Dermis blood vessel endothelial cell (primary cell): ENCODE data around the gene CDCA4. TPM values are rescaled to one million over a fixed set of nuclear protein-coding genes. Genes with fewer than 3 reads are reported as not detected.

Source experiments
- DNase-seq: peaks from one replicate; pipeline ENCODE4 v3.0.0; 2010
- total RNA-seq: library from RNA; depleted of rRNA; stranded (reverse); fragments of >200 nt; gene quantifications from 2 replicates; pipeline ENCODE4 v1.2.3, GENCODE V29; 2014

The CDCA4 gene
- total RNA-seq, 1 donor from 2014 or later, result 29.8 TPM

- DNase-seq, result no peak
These were observed 34.3 kb downstream of the CDCA4 start for GRCh38 chr14:104986487-104987164.

GRCh38 chr14:104985675-104986486, 35.0 kb downstream of the CDCA4 start, which contains the start of gene CLBA1:
CLBA1 (plus strand) TSS chr14:104985788; CDS start chr14:104986432, 644 bp downstream.
- DNase-seq, result peak; percentile 94

DNA sequence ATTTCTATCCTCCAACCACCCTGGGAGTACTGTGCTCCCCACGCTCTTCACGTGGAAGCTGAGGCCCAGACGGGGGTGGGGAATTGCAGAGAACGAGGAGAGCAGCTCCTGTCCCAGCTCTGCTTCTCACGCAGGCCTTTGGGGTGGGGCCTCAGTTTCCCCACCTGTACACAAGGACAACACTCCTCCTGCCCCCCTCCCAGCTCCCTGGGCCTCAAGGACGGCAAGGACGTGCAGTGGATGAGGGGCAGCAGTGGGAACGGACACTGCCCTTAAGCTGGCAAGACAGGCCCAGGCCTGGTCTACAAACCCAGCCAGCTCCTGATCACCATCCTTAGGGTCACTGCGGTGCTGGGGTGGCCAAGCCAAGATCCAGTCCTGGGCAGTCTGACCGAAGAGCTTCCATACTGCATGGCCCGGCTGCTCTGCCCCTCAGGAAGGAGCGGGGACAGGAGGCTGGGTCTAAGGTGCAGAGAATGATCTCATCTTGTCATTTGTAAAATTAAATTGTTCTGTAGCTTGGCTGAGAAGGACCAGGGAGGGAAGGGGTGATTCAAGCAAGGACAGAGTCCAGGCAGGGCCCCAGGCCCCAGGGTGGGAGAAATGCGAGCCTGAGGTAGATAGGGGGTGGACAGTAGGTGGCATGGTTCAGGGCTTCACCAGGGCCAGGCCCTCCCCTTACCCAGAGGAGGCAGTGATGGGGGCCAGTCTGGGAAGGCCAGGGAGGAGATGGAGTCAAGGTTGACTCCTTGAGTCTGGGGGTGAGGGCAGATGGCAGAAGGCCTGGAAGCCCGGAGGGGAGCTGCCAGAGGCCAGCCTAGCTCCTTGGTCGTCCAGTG, 36.6 kb downstream of the CDCA4 start:
- no peak for DNase-seq

DNA sequence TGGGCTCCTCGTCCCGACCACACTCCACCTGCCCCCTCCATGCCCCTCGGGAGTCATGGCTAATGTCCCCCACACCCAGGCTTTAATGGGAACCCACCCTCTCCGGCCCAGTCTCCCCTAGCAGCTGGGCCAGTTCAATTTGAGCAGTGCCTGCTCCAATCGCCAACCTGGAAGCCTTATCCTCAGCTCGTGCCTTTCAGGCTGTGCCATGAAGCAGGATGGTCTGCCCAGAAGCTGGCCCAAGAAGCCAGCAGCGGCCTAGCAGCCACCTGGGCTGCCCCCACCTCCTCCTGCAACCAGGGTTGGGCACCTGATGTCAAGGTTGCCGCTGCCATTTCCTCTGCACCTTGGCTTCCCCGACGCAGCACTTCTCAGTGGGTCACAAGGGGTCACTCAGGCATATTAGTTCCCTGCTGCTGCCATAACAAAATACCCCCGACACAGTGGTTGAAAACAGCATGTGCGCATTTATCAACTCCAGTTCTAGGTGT, 37.6 kb downstream of the CDCA4 start:
- no peak for DNase-seq

DNA sequence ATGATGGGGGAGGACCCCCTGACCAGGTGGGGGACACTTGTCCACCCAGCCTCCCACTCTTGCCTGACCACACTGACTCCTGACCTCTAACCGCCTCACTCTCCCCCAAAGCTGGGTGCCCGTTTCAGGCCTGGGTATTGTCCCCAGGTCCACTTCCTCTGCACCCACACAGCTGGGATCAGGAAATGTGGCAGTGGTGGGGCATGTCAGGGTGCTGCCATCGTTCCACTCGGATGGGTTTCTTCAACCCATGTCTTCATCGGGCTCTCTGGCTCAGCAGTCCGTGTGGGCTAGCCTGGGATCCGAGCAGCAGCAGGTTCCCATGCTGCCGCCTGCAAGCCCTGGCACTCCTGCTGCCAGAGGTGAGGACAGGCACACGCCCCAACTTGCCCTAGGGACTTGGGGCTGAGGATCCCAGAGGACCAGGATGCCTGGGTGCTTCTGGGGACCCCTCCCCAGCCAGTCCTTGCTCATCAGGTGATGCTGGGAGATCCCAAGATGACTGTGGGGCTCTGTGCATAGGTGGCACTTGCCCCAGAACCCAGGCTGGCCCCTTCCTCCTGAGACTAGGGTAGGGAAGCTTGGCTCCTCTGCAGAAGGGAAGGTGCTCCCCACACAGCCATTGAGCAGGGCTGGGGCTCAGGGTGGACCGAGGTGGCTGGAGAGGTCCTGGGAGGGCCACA, 38.2 kb downstream of the CDCA4 start:
- DNase-seq, result no peak

- DNase-seq, result no peak
These were observed 39.0 kb downstream of the CDCA4 start for GRCh38 chr14:104981699-104982541.

- DNase-seq, result no peak
These were observed 40.0 kb downstream of the CDCA4 start for GRCh38 chr14:104980611-104981531.

DNA sequence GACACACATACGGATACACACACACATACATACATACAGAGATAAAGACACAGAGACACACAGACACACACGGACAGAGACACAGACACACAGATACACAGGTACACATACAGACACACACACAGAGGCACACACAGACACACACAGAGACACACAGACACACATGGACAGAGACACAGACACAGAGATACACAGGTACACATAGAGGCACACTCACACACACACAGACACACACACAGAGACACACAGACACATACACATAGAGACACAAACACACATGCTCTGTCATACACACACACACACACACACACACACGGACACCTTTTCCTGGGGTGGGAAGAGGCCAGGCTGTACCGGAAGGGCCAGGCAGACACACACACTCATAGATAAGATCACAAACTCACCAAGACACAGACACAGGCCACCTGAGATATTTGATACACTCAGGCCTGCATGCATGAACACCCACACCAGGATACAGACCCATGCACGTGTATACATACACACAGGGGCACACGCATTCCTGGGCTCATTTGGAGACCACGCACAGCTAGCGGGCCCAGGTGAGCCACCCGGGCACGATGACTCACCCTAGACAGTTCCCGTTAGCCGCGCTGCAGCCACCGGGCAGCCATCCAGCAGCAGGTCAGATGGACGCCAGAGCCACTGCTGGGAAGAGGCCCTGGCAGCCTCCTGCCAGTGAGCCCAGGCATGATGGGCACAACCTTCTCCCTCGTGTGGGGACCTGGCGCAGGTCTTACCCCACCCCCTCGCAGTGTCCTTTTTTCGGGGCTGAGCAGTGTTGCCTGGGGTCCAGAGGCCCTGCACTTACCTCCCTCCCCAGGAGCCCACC, 40.9 kb downstream of the CDCA4 start:
- DNase-seq, result peak; percentile 71

- DNase-seq, result no peak
These were observed 41.9 kb downstream of the CDCA4 start for GRCh38 chr14:104978746-104979691.

- peak; percentile 74 for DNase-seq
These were observed 42.9 kb downstream of the CDCA4 start, which contains the start of gene AHNAK2 for GRCh38 chr14:104977681-104978653. AHNAK2 (minus strand) TSS chr14:104978374; CDS start chr14:104978237, 137 bp downstream.

GRCh38 chr14:104977008-104977680, 43.7 kb downstream of the CDCA4 start:
- DNase-seq, result no peak

DNA sequence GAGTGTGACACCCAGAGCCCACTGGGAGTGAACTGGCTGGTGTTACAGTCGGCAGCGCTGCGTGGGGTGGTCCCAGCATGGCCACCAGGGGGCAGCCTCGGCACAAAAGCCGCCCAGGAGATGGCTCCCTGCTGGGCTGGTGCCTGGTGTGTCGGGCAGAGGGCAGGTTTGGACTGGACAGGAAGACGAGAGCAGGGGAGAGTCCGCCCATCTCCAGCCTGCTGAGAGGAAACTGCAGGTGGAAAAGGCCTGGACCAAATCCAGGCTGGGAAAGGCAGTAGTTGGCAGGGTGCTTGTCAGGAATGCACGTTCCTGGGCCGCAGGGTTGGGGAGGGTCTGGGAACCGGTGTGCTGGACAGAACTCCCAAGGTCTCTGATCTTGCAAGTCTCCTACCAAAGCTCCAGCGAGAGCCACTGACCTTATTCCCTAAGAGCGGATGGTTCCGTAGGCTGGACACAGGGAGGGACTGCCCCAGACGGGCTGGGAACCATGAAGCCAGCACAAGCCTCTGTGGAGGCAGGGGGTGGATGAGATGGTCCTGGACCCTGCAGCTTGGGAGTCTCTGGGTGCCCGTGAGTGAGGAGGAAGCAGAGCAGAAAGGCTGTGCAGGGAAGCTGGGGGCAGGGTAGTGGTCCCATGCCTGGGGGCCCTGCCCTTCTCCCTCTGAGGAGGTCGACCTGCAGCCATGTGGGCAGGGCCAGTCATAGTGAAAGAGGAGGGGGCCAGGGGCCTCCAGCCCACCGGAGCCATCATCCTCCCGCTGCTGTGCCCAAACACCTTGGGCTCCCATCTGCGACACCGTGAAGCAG, 44.5 kb downstream of the CDCA4 start:
- peak; percentile 89 for DNase-seq

DNA sequence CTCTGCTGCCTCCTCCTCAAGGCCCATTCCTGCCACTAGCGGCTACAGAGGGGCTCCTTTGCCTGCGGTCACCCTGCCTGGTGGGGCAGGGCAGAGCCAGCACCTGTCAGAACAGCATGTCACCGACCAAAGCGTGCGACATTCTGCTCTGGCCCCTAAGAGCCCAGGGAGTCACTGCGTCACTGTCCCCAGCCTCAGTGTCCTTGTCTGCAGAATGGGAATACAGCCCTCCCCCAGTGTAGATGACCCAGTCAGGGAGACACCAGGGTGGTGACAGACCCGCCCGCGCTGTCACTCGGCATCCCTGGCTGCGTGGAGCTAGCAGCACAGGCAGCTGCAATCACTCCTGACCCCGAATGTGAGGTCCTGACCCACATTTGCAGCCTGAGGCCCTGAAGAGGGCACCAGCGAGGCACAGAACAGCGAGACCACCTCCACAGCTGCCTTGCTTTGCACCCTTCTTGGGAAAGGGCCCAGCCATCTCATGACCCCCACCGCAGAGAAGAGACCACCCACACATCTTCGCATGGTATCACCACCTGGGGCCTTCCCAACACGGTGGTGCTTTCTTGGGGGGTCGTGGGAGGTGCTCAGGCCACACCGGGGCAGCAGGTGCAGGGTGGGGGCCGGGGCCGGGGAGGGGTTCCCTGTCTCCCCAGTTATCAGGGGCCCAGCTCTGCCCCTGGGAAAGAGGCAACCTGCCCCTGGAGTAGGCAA, 45.2 kb downstream of the CDCA4 start:
- DNase-seq, result peak; percentile 34

- no peak for DNase-seq
These were observed 46.1 kb downstream of the CDCA4 start for GRCh38 chr14:104974665-104975390.
